Breast epithelium (tissue), 3 donors: ENCODE measurements around the gene PLK5.

Experiments
- CTCF ChIP-seq, 3 donors: fragments of 450-650 bp; IDR thresholded peaks; one replicate each; pipeline ENCODE4 v1.5.1; 2016 to 2017; ENCODE audit warnings: antibody characterized with exemption in 3 of 3, mild to moderate bottlenecking in 3 of 3, moderate library complexity in 3 of 3
- POLR2A ChIP-seq: fragments of 450-650 bp; IDR thresholded peaks from one replicate; pipeline ENCODE4 v1.6.1; 2016; ENCODE audit warnings: antibody characterized with exemption, mild to moderate bottlenecking, moderate library complexity
- POLR2AphosphoS5 ChIP-seq, 3 donors: sonication (generic); formaldehyde crosslinking; IDR thresholded peaks; one replicate each; pipeline ENCODE4 v1.6.1; 2017; ENCODE audit warnings: antibody characterized with exemption in 3 of 3

DNA sequence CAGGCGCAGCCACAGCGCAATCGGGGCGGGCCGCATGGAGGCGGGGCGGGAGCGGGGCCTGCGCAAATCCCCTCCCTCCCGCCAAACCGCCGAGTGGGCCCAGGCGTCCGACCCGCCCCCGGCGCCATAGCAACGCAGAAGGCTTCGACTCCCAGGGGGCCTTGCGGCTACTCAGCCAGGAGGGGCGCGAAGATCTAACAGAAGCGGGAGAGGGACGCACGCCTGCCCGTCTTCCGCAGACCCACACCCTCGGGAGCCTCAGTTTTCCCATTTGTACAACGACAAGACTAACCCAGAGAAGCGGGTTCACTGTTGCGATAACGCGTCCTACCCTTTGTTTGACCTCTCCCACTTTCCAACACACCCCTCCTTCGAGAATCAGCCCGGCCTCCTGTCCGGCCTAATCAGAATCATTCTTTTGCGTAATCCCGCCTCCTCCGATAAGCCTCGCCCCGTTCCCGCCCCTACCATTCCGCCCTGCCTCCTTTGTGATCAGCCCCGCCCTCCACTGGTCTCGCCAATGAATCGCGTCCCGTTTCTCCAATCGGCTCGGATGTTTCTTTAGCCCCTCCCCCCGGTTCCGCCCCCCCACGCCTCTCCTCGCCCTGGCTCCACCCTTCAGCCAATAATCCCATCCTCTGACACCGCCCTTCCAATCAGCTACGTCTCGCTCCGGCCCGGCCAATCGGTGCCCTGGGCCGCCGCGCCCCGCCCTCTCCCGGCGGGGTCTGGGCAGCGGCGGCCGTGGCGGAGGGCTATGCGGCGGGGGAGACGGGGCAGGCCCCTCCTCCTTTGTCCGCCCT lies 33.4 kb upstream of the PLK5 start, which contains the start of gene PCSK4:
- TF ChIP-seq POLR2AphosphoS5 (IDR thresholded peaks at IDR 0.05), result peak; percentile 63 to 75 (median 63)
- no peak for TF ChIP-seq POLR2A
- no peak for TF ChIP-seq CTCF (IDR thresholded peaks at IDR 0.05)
